22Rv1 (cell line): ENCODE data around the gene LRMDA.

Source experiments
- CTCF ChIP-seq: fragments of 450-650 bp; IDR thresholded peaks from 2 replicates; pipeline ENCODE4 v1.5.1; 2017; ENCODE audit warnings: mild to moderate bottlenecking
- ZFX ChIP-seq: fragments of 450-650 bp; IDR thresholded peaks from 2 replicates; pipeline ENCODE4 v1.6.1; 2017; ENCODE audit warnings: antibody characterized with exemption, borderline replicate concordance

- no peak for TF ChIP-seq CTCF
- no peak for TF ChIP-seq ZFX
These were observed 223.3 kb downstream of the LRMDA start for GRCh38 chr10:75654772-75655171.
